Mesenteric fat pad (tissue), 1 donor: Measurements from ENCODE around the gene ZBTB7A. TPM values are rescaled to one million over a fixed set of nuclear protein-coding genes. Genes with fewer than 3 reads are reported as not detected.

Experiments
- DNase-seq: peaks from one replicate; pipeline ENCODE4 v3.0.0-alpha.2; 2020; ENCODE audit warnings: low spot score
- total RNA-seq: library from RNA; stranded (reverse); fragmentation: NEBNext Ultra II Directional; extraction: Animal tissue kit (Norgen Biotek cat#: 25700); gene quantifications from one replicate; pipeline ENCODE4 v1.2.1, GENCODE V29; 2021
- donor health status: DM: yes; HTN: yes; CAD: no.

ZBTB7A gene
- total RNA-seq, 1 donor from 2014 or later, result 51.2 TPM

- DNase-seq, result no peak
Observed at GRCh38 chr19:4038661-4039423, 27.9 kb downstream of the ZBTB7A start.

- DNase-seq, result no peak
Observed at GRCh38 chr19:4038057-4038456, 28.6 kb downstream of the ZBTB7A start.

- no peak for DNase-seq
Observed at GRCh38 chr19:4037301-4037949, 29.3 kb downstream of the ZBTB7A start.

- DNase-seq, result no peak
Observed at GRCh38 chr19:4036576-4037300, 30.0 kb downstream of the ZBTB7A start.

DNA sequence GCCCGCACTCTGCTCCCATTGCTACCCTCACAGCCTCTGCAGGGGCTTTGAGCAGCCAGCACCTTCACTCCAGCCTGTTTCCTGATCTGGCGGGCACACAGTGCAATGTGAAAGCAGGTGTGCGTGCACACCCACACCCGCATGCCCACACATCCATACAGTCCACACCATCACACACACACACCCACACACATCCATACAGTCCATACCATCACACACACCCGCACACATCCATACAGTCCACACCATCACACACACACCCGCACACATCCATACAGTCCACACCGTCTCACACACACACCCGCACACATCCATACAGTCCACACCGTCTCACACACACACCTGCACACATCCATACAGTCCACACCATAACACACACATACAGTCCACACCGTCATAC lies 31.1 kb downstream of the ZBTB7A start:
- no peak for DNase-seq

- DNase-seq, result no peak
Observed at GRCh38 chr19:4035018-4035566, 31.6 kb downstream of the ZBTB7A start.

- no peak for DNase-seq
Observed at GRCh38 chr19:4034048-4035017, 32.4 kb downstream of the ZBTB7A start.

- DNase-seq, result no peak
Observed at GRCh38 chr19:4033028-4033956, 33.4 kb downstream of the ZBTB7A start.

- DNase-seq, result no peak
Observed at GRCh38 chr19:4032436-4032835, 34.3 kb downstream of the ZBTB7A start.

DNA sequence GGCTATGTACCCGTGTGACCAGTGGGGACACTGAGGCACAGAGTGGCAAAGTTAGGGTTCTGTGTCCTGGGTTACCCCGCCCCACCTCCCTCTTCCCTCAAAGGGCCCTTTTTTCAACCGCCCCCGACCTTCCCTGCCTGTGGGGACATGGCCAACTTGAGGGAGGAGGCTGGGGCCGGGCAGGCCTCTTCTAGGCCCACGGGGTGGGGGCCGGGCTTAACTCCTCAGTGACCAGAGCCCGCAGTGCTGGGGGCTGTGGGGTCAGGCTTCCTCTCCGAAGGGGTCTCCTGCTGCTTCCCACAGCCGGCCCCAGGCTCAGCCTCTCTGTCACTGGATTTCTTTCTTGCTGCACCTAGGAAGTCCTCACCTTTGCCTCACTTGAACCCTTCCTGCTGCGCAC lies 35.3 kb downstream of the ZBTB7A start:
- no peak for DNase-seq

DNA sequence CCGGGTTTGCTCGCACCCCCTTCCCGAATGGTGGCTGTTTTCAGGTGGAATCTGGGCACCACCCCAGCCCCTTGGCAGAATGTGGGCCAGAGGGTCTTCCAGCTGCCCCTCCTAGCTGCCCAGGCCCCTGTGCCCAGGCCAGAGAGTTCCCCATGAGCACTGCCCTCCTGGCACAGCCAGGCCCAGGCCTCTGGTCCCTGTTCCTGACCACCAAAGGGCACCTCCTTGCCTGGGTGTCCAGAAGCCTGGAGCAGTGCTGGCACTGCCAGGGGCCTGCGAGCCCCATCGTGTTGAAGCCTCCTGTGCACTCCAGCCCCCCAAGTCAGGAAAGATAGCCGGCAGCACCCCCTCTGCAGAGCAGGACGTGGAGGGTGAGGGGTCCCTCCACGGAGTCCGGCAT lies 35.7 kb downstream of the ZBTB7A start:
- DNase-seq, result no peak

GRCh38 chr19:4030552-4030951 lies 36.1 kb downstream of the ZBTB7A start:
- DNase-seq, result no peak

- no peak for DNase-seq
Observed at GRCh38 chr19:4029247-4029614, 37.5 kb downstream of the ZBTB7A start.

DNA sequence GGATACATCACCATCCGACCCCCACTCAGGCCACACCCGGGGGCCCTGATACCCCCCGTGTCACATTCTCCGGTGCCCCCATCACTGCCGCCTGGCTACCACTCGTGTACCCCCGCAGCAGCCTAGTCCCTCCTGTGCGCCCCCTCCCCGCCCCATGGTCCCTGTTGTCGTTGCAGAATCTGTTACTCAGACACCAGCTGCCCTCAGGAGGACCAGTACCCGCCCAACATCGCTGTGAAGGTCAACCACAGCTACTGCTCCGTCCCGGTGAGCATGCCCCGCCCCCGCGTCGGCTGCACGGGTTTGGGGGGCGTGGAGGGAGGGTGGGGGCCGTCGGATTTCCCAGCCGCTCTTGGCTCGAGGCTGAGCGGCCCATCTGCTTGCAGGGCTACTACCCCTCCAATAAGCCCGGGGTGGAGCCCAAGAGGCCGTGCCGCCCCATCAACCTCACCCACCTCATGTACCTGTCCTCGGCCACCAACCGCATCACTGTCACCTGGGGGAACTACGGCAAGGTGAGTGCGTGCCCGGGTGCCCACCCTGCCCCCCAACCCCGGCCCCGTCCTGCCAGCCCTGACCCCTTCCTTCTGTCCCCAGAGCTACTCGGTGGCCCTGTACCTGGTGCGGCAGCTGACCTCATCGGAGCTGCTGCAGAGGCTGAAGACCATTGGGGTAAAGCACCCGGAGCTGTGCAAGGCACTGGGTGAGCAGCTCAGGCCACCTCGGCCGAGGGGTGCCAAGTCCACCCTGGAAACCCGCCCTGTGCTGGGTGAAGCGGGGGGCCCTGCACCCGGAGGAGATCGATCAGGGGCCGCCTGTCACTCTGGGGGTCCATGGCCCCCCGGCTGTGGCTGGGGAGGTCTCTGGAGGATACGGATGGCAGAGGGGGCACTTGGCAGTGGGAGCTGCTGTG lies 38.1 kb downstream of the ZBTB7A start:
- no peak for DNase-seq

DNA sequence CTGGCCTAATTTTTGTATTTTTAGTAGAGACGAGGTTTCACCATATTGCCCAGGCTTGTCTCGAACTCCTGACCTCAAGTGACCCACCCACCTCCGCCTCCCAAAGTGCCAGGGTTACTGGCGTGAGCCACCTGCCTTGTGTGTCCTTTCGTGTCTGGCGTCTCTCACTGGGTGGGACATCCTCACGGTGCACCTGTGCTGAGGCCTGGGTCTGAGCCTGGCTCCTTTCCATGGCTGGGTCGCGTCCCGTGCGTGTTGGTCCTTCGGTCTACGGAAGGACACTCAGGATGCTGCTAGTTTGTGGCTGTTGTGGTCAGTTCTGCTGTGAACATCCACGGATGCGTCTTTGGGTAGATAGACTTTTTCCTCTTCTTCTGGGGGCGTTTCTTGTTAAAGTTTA lies 39.6 kb downstream of the ZBTB7A start:
- DNase-seq, result no peak

DNA sequence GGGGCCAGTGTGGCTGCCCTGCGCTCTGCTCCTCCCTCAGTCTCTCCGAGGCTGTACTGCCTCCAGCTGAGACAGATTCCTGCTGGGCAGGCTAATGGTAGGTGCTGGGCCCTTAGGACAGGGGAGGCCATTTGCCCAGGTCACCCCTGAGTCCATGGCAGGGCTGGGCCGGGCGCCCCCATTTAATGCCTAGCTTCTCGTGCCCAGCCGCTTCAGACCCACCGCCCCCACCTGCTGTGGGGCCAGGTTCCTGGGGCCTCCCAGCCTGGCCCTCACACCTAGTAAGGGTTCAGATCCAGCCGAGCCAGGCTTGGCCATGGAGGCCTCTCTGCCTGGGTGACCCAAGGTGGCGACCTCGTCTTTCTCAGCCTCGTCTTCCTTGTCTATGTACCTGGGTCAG lies 41.4 kb downstream of the ZBTB7A start:
- no peak for DNase-seq

DNA sequence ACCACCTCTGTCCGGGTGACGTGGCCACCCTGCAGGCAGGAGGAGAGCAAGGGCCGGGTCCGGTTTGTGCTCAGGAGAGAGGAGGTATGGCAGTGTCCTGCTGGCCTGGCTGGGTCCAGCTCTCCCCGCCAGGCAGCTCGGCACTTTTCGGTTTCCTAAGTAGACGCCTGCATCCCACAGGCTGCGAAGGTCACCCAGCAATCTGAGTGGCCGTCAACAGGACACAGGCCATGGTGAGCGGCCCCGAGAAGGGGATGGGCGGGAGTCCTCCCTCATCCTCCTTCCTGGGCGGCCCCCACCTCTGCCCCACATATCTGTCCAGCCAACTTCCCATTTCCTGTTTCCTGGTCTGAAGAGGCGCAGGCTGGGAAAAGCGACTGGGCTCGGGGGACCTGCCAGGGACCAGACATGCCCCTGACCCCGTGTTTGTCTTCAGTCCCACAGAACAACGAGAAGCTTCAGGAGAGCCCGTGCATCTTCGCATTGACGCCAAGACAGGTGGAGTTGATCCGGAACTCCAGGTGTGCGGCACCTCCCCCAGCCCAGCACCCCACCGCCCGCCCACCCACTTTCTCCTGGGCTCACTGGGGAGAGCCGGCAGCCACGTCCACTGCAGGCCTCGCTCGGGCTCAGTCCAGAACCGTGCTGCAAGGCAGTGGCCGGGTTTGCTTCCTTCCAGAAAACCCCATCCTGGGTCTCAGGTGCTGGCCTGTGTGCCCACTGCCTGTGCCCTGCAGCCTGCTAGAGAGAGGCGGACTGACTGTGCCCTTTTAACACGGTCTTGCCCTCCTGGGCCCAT lies 42.9 kb downstream of the ZBTB7A start:
- DNase-seq, result no peak

- no peak for DNase-seq
Observed at GRCh38 chr19:4019578-4019977, 47.1 kb downstream of the ZBTB7A start.
